Uterus (tissue), 4 donors: ENCODE measurements around the gene SLC2A13. TPM values are rescaled to one million over a fixed set of nuclear protein-coding genes. Genes with fewer than 3 reads are reported as not detected.

Experiments used
- DNase-seq, 2 donors: peaks; one replicate each; pipeline ENCODE4 v3.0.0-alpha.2; 2019 to 2020
- H3K27ac ChIP-seq, 2 donors: fragments of 200-600 bp; sonication (generic); 1 replicate in 1 of 2; 2 replicates in 1 of 2; pipeline ENCODE4 v1.5.1; 2016 to 2018
- H3K27me3 ChIP-seq, 2 donors: fragments of 200-600 bp; sonication (generic); one replicate each; pipeline ENCODE4 v1.5.1; 2018 to 2019; ENCODE audit warnings: control low read depth in 1 of 2
- H3K36me3 ChIP-seq, 2 donors: fragments of 200-600 bp; sonication (generic); one replicate each; pipeline ENCODE4 v1.5.1; 2019; ENCODE audit warnings: control low read depth in 1 of 2
- H3K4me1 ChIP-seq, 2 donors: fragments of 200-600 bp; sonication (generic); one replicate each; pipeline ENCODE4 v1.5.1; 2018 to 2019; ENCODE audit warnings: control low read depth in 1 of 2
- H3K4me3 ChIP-seq, 2 donors: fragments of 200-600 bp; sonication (generic); 1 replicate in 1 of 2; 2 replicates in 1 of 2; pipeline ENCODE4 v1.5.1; 2018 to 2019; ENCODE audit warnings: mild to moderate bottlenecking in 1 of 2
- H3K9me3 ChIP-seq, 2 donors: fragments of 200-600 bp; sonication (generic); one replicate each; pipeline ENCODE4 v1.5.1; 2019; ENCODE audit warnings: control low read depth in 1 of 2
- CTCF ChIP-seq, 4 experiments: fragments of 200-600 bp in 2 of 4; fragments of 450-650 bp in 2 of 4; sonication (generic) in 2 of 4; IDR thresholded peaks; one replicate each; pipeline ENCODE4 v1.5.1; 2016 to 2019; ENCODE audit warnings: antibody characterized with exemption in 4 of 4, mild to moderate bottlenecking in 2 of 4, moderate library complexity in 1 of 4
- POLR2A ChIP-seq, 2 donors: fragments of 450-650 bp; IDR thresholded peaks; one replicate each; pipeline ENCODE4 v1.6.1; 2016; ENCODE audit warnings: antibody characterized with exemption in 2 of 2, mild to moderate bottlenecking in 1 of 2, moderate library complexity in 1 of 2
- intact Hi-C: fragments of 100-400 bp; cut with DNase I; formaldehyde crosslinking; loops from one replicate; pipeline ENCODE4 v1.15.1; 2023; ENCODE audit warnings: low total_unique reads
- total RNA-seq, 4 donors: library from RNA; depleted of rRNA in 3 of 4; stranded (reverse); fragments of >200 nt in 3 of 4; gene quantifications; one replicate each; pipeline versions ENCODE4 v1.1.0 to v1.2.4, GENCODE V29; 2014 to 2023
- donor health status: DM: yes; HTN: yes; CAD: no.

The SLC2A13 gene
- total RNA-seq, 4 donors from 2014 or later = 12.8 to 31.7 (median 15.3) TPM

GRCh38 chr12:40146800-40147797 lies 41.2 kb upstream of the SLC2A13 start:
- Histone ChIP-seq H3K27ac (no peak overlapping the region), H3K9me3 (no peaks in the 10 kb centered on the region), H3K4me1 (no peaks in the 10 kb centered on the region), H3K4me3 (no peak overlapping the region), H3K36me3 (no peaks in the 10 kb centered on the region), H3K27me3 (no peaks in the 10 kb centered on the region)
- intact Hi-C loops = no loop called here
- TF ChIP-seq POLR2A (IDR thresholded peaks at IDR 0.05) = no peak
- no peak for TF ChIP-seq CTCF (IDR thresholded peaks at IDR 0.05)
- no peak for DNase-seq

GRCh38 chr12:40145896-40146295 lies 40.0 kb upstream of the SLC2A13 start:
- Histone ChIP-seq H3K27me3 (no peaks in the 10 kb centered on the region), H3K27ac (no peak overlapping the region), H3K4me3 (no peak overlapping the region), H3K4me1 (no peaks in the 10 kb centered on the region), H3K36me3 (no peaks in the 10 kb centered on the region), H3K9me3 (no peaks in the 10 kb centered on the region)
- DNase-seq = no peak
- intact Hi-C loops = no loop called here
- TF ChIP-seq CTCF (IDR thresholded peaks at IDR 0.05) (no peak), POLR2A (IDR thresholded peaks at IDR 0.05) (no peak)

GRCh38 chr12:40144023-40144422 lies 38.1 kb upstream of the SLC2A13 start:
- TF ChIP-seq CTCF (IDR thresholded peaks at IDR 0.05) = no peak
- TF ChIP-seq POLR2A (IDR thresholded peaks at IDR 0.05) = no peak
- Histone ChIP-seq H3K4me3 (no peak overlapping the region), H3K36me3 (no peaks in the 10 kb centered on the region), H3K9me3 (no peaks in the 10 kb centered on the region), H3K27ac (no peak overlapping the region), H3K27me3 (no peaks in the 10 kb centered on the region), H3K4me1 (no peaks in the 10 kb centered on the region)
- no peak for DNase-seq
- intact Hi-C loops = no loop called here

GRCh38 chr12:40142001-40142744 lies 36.3 kb upstream of the SLC2A13 start:
- Histone ChIP-seq H3K36me3 (no peaks in the 10 kb centered on the region), H3K27ac (no peak overlapping the region), H3K4me3 (no peak overlapping the region), H3K27me3 (no peaks in the 10 kb centered on the region), H3K4me1 (no peaks in the 10 kb centered on the region), H3K9me3 (no peaks in the 10 kb centered on the region)
- DNase-seq = no peak
- no peak for TF ChIP-seq POLR2A (IDR thresholded peaks at IDR 0.05)
- no peak for TF ChIP-seq CTCF (IDR thresholded peaks at IDR 0.05)
- intact Hi-C loops = no loop called here

- no peak for TF ChIP-seq POLR2A (IDR thresholded peaks at IDR 0.05)
- TF ChIP-seq CTCF (IDR thresholded peaks at IDR 0.05) = no peak
- no peak for DNase-seq
- intact Hi-C loops = no loop called here
- Histone ChIP-seq H3K27ac (no peak overlapping the region), H3K36me3 (no peaks in the 10 kb centered on the region), H3K4me3 (no peak overlapping the region), H3K4me1 (no peaks in the 10 kb centered on the region), H3K9me3 (no peaks in the 10 kb centered on the region), H3K27me3 (no peaks in the 10 kb centered on the region)
Measured at GRCh38 chr12:40138526-40138925, 32.6 kb upstream of the SLC2A13 start.
